OCI-LY1 (cell line): ENCODE measurements around the gene CBR1.

Source experiments
- EZH2 ChIP-seq: fragments of 200-600 bp; sonication (generic), shearing (Covaris generic); IDR thresholded peaks from 2 replicates; pipeline ENCODE4 v1.8.0; 2017; ENCODE audit warnings: borderline replicate concordance, mixed run types, mild to moderate bottlenecking, antibody characterized with exemption, low read length, moderate library complexity, mixed read lengths
- TF ChIP-seq, protein P1 (sequence below): fragments of 200-600 bp; sonication (generic), shearing (Covaris generic); IDR thresholded peaks from 2 replicates; pipeline ENCODE4 v1.5.1; 2017; ENCODE audit warnings: mild to moderate bottlenecking, antibody characterized with exemption, low read length, moderate library complexity, mixed read lengths

DNA sequence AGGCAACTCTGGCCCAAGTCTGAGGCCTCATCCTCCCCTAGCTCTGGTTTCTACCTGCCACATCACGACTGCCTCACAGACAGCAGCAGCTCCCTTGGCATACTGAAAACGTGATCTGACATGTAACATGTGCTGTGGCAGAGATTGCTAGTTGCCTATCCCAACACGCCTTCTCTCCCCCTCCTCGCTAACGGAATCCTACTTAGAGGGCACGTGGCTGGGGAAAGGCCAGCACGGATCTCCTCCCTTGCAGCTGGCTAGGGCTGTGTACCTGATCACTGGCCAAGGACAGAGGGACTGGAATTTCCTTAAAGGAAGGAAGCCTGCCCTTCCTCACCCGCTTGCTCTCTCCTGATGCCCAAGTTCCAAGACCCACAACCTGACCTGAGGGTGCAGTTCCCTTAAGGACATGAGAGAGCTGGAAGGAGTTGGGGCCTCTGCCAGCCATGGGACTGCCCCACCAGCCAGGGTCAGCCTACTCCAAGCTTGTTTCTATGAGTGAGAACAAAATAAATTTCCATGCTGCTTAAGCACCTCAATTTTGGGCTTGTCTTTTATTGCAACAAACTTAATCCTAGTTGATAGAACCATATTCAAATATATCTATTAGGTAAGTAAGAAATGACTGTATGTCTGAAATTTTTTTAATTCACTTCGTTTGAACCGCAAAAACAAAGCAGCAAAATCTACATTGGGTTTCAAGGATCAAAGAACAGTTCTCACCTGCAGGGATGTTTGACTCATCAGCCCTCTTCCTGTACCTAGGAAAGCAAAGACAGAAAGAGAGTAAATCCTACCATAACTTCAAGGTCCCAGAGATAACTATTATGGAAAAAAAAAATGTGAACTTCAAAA is 16.7 kb upstream of the CBR1 start:
- TF ChIP-seq, protein P1, sequence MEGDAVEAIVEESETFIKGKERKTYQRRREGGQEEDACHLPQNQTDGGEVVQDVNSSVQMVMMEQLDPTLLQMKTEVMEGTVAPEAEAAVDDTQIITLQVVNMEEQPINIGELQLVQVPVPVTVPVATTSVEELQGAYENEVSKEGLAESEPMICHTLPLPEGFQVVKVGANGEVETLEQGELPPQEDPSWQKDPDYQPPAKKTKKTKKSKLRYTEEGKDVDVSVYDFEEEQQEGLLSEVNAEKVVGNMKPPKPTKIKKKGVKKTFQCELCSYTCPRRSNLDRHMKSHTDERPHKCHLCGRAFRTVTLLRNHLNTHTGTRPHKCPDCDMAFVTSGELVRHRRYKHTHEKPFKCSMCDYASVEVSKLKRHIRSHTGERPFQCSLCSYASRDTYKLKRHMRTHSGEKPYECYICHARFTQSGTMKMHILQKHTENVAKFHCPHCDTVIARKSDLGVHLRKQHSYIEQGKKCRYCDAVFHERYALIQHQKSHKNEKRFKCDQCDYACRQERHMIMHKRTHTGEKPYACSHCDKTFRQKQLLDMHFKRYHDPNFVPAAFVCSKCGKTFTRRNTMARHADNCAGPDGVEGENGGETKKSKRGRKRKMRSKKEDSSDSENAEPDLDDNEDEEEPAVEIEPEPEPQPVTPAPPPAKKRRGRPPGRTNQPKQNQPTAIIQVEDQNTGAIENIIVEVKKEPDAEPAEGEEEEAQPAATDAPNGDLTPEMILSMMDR, result no peak
- TF ChIP-seq EZH2, result no peak
